Measurements from ENCODE around the gene ZFP91. TPM values are rescaled to one million over a fixed set of nuclear protein-coding genes. Genes with fewer than 3 reads are reported as not detected.

ZFP91 gene
- total and polyA plus RNA-seq, 2 experiments from 2014 or later = 10.2 to 30.0 TPM

DNA sequence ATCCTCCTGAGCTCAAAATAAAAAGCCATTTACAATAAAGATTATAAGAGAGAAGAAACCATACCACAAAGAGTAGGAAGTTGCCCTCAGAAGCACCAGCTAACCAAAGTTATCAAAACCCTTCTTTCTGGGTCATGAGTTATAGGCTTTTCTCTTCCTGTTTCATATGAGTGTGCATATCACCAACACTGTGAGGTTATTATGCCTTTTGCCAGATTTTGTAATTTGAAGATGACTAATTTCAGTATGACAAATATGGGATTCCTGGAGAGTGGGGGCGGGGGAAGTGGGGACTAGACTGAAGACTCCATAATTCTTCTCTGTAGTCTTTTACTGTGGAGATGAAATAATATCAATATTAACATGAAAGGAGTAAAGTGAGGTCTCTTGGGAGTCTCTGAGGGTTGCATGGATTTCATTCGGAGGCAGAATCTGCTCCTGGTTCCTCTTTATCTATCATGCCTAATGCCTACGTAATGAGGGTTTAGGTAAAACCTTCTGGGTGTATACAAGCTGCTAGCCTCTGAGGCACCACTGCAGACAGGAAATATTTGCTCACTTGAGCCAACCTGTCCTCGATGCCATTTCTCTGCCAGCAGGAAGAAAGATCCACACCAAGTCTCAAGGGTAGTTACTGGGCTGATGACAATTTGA is 5.3 kb upstream of the ZFP91 start (continued):
- TF ChIP-seq, protein P1, sequence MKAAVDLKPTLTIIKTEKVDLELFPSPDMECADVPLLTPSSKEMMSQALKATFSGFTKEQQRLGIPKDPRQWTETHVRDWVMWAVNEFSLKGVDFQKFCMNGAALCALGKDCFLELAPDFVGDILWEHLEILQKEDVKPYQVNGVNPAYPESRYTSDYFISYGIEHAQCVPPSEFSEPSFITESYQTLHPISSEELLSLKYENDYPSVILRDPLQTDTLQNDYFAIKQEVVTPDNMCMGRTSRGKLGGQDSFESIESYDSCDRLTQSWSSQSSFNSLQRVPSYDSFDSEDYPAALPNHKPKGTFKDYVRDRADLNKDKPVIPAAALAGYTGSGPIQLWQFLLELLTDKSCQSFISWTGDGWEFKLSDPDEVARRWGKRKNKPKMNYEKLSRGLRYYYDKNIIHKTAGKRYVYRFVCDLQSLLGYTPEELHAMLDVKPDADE (IDR thresholded peaks at IDR 0.05) = no peak
- TF ChIP-seq ZNF331 (CRISPR knock-in tag; IDR thresholded peaks at IDR 0.05; ENCODE audit: low read depth) (no peak), ZNF114 (CRISPR knock-in tag; IDR thresholded peaks at IDR 0.05) (no peak), EZH2phosphoT487 (IDR thresholded peaks at IDR 0.05; ENCODE audit: unreplicated experiment) (no peak), STAT1 (IDR thresholded peaks at IDR 0.05; ENCODE audit: unreplicated experiment) (no peak)
- TF ChIP-seq, protein P2, sequence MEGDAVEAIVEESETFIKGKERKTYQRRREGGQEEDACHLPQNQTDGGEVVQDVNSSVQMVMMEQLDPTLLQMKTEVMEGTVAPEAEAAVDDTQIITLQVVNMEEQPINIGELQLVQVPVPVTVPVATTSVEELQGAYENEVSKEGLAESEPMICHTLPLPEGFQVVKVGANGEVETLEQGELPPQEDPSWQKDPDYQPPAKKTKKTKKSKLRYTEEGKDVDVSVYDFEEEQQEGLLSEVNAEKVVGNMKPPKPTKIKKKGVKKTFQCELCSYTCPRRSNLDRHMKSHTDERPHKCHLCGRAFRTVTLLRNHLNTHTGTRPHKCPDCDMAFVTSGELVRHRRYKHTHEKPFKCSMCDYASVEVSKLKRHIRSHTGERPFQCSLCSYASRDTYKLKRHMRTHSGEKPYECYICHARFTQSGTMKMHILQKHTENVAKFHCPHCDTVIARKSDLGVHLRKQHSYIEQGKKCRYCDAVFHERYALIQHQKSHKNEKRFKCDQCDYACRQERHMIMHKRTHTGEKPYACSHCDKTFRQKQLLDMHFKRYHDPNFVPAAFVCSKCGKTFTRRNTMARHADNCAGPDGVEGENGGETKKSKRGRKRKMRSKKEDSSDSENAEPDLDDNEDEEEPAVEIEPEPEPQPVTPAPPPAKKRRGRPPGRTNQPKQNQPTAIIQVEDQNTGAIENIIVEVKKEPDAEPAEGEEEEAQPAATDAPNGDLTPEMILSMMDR (conservative IDR thresholded peaks at IDR 0.05; ENCODE audit: low read depth in 2 of 2) = no peak
- TF ChIP-seq, protein P3, sequence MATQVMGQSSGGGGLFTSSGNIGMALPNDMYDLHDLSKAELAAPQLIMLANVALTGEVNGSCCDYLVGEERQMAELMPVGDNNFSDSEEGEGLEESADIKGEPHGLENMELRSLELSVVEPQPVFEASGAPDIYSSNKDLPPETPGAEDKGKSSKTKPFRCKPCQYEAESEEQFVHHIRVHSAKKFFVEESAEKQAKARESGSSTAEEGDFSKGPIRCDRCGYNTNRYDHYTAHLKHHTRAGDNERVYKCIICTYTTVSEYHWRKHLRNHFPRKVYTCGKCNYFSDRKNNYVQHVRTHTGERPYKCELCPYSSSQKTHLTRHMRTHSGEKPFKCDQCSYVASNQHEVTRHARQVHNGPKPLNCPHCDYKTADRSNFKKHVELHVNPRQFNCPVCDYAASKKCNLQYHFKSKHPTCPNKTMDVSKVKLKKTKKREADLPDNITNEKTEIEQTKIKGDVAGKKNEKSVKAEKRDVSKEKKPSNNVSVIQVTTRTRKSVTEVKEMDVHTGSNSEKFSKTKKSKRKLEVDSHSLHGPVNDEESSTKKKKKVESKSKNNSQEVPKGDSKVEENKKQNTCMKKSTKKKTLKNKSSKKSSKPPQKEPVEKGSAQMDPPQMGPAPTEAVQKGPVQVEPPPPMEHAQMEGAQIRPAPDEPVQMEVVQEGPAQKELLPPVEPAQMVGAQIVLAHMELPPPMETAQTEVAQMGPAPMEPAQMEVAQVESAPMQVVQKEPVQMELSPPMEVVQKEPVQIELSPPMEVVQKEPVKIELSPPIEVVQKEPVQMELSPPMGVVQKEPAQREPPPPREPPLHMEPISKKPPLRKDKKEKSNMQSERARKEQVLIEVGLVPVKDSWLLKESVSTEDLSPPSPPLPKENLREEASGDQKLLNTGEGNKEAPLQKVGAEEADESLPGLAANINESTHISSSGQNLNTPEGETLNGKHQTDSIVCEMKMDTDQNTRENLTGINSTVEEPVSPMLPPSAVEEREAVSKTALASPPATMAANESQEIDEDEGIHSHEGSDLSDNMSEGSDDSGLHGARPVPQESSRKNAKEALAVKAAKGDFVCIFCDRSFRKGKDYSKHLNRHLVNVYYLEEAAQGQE (IDR thresholded peaks at IDR 0.05; ENCODE audit: unreplicated experiment) = no peak

DNA sequence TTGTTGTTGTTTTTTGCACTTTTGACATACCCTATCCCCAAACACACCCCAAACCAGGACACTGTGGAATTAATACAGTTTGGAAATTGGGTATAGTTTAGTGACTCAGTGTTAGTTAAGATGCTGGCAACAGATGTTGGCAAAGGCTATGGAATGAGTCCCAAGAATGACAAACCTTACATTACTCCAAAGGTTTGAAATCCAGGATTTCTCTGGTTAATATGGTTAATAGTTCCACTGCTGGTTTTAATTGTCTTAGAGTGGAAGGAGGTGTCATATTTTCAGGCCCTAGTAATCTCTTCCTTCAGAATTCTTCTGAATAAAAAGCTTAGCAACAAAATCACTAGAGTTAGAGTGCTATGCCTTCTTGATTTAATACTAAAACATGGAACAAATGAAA is 4.0 kb upstream of the ZFP91 start:
- ATAC-seq (no peak), DNase-seq (ENCODE audit: low spot score) (no peak)
- no peaks in the 10 kb centered on the region for H3F3A ChIP-seq (replicated peaks; ENCODE audit: low read depth)
- no peak overlapping the region for H3K4me3 ChIP-seq
- H3K27ac Mint-ChIP-seq = no peak overlapping the region
- H3K27me3 ChIP-seq (ENCODE audit: insufficient read depth) = no peaks in the 10 kb centered on the region
- no peaks in the 10 kb centered on the region for H4K20me1 ChIP-seq (replicated peaks; ENCODE audit: insufficient read depth)
- H3K36me3 ChIP-seq (ENCODE audit: insufficient read depth) = no peaks in the 10 kb centered on the region
- no peaks in the 10 kb centered on the region for H3K9me2 ChIP-seq (ENCODE audit: insufficient read depth)
- peaks cover 9% of the 10 kb centered on the region; the same call in 2 of the 3 replicates for H3K36me3 Mint-ChIP-seq (ENCODE audit: low read depth)
- no peak overlapping the region for H3K27ac ChIP-seq (ENCODE audit: low read depth)
- H3K4me3 Mint-ChIP-seq = no peak overlapping the region
- H3K4me1 ChIP-seq (ENCODE audit: insufficient read depth) = no peaks in the 10 kb centered on the region
- no peak overlapping the region for H2AFZ ChIP-seq
- peaks cover 7% of the 10 kb centered on the region; the same call in 2 of the 3 replicates for H3K4me1 Mint-ChIP-seq
- H3K27me3 Mint-ChIP-seq (ENCODE audit: insufficient read depth, low read depth, poor library complexity) = peaks cover 15% of the 10 kb centered on the region
- peaks cover 3% of the 10 kb centered on the region for H3K79me2 ChIP-seq (replicated peaks; ENCODE audit: insufficient read depth)
- no peak overlapping the region for H3K4me2 ChIP-seq
- H3K9me3 Mint-ChIP-seq = no peaks in the 10 kb centered on the region
- TF ChIP-seq, protein P2 (conservative IDR thresholded peaks at IDR 0.05; ENCODE audit: low read depth in 2 of 2) = no peak
- TF ChIP-seq STAT1 (IDR thresholded peaks at IDR 0.05; ENCODE audit: unreplicated experiment) (no peak), EZH2phosphoT487 (IDR thresholded peaks at IDR 0.05; ENCODE audit: unreplicated experiment) (no peak), EZH2 (IDR thresholded peaks at IDR 0.05; ENCODE audit: low read depth, unreplicated experiment) (no peak), ZNF331 (CRISPR knock-in tag; IDR thresholded peaks at IDR 0.05; ENCODE audit: low read depth) (no peak), CREB1 (CRISPR knock-in tag; IDR thresholded peaks at IDR 0.05; ENCODE audit: low read depth) (no peak)
